ENCODE results near the gene MTMR3. TPM values are rescaled to one million over a fixed set of nuclear protein-coding genes. Genes with fewer than 3 reads are reported as not detected.

Gene MTMR3
- total RNA-seq, 4 donors from 2014 or later: 36.6 to 42.1 (median 37.1) TPM

GRCh38 chr22:29886596-29886995, 3.6 kb downstream of the MTMR3 start:
- peaks cover 63% of the 10 kb centered on the region in 2 donors for H3K4me1 ChIP-seq
- no peak for DNase-seq
- no peak overlapping the region for H3K4me3 ChIP-seq
- no peaks in the 10 kb centered on the region for H3K27me3 ChIP-seq
- peak overlapping the region; percentile 97 to 100 (median 99) for H3K27ac ChIP-seq
- no peak for TF ChIP-seq CTCF (IDR thresholded peaks at IDR 0.05 in 4 of 5, conservative IDR thresholded peaks at IDR 0.05 in 1 of 5)
- H3K36me3 ChIP-seq: no peaks in the 10 kb centered on the region
- intact Hi-C loops (cut with DNase I; ENCODE audit: low total_unique reads): no loop called here
- in situ Hi-C loops (cut with MboI; ENCODE audit: low sequenced_read_pairs in 4 of 4): no loop called here
- no peaks in the 10 kb centered on the region for H3K9me3 ChIP-seq
- ATAC-seq: no peak

GRCh38 chr22:29887358-29887757, 4.4 kb downstream of the MTMR3 start:
- Histone ChIP-seq H3K27ac (peak overlapping the region; percentile 97 to 100 (median 99)), H3K9me3 (no peaks in the 10 kb centered on the region), H3K36me3 (no peaks in the 10 kb centered on the region), H3K27me3 (no peaks in the 10 kb centered on the region), H3K4me1 (peaks cover 66 to 71% of the 10 kb centered on the region in 2 donors), H3K4me3 (no peak overlapping the region)
- TF ChIP-seq CTCF (IDR thresholded peaks at IDR 0.05 in 4 of 5, conservative IDR thresholded peaks at IDR 0.05 in 1 of 5): no peak
- no peak for TF ChIP-seq POLR2A (IDR thresholded peaks at IDR 0.05)
- DNase-seq (no peak), ATAC-seq (no peak)
- intact Hi-C loops (cut with DNase I; ENCODE audit: low total_unique reads): no loop called here
- in situ Hi-C loops (cut with MboI; ENCODE audit: low sequenced_read_pairs in 4 of 4): no loop called here

GRCh38 chr22:29890760-29891159, 7.8 kb downstream of the MTMR3 start:
- H3K9me3 ChIP-seq: no peaks in the 10 kb centered on the region
- ATAC-seq: no peak
- H3K27me3 ChIP-seq: no peaks in the 10 kb centered on the region
- no peak for DNase-seq
- in situ Hi-C loops (cut with MboI; ENCODE audit: low sequenced_read_pairs in 4 of 4): no loop called here
- intact Hi-C loops (cut with DNase I; ENCODE audit: low total_unique reads): no loop called here
- H3K27ac ChIP-seq: peak overlapping the region in 2 of 4 donors; percentile 20 to 49
- H3K36me3 ChIP-seq: no peaks in the 10 kb centered on the region
- peaks cover 74 to 76% of the 10 kb centered on the region in 2 donors for H3K4me1 ChIP-seq
- no peak overlapping the region for H3K4me3 ChIP-seq
- TF ChIP-seq CTCF (IDR thresholded peaks at IDR 0.05 in 4 of 5, conservative IDR thresholded peaks at IDR 0.05 in 1 of 5) (no peak), POLR2A (IDR thresholded peaks at IDR 0.05) (no peak)

- Histone ChIP-seq H3K4me1 (peaks cover 57 to 59% of the 10 kb centered on the region in 2 donors), H3K4me3 (no peak overlapping the region), H3K27me3 (no peaks in the 10 kb centered on the region), H3K9me3 (no peaks in the 10 kb centered on the region), H3K36me3 (no peaks in the 10 kb centered on the region), H3K27ac (peak overlapping the region in 2 of 4 donors; percentile 11 to 61)
- ATAC-seq (no peak), DNase-seq (no peak)
- in situ Hi-C loops (cut with MboI; ENCODE audit: low sequenced_read_pairs in 4 of 4) (no loop called here), intact Hi-C loops (cut with DNase I; ENCODE audit: low total_unique reads) (no loop called here)
- no peak for TF ChIP-seq CTCF (IDR thresholded peaks at IDR 0.05 in 4 of 5, conservative IDR thresholded peaks at IDR 0.05 in 1 of 5)
- TF ChIP-seq POLR2A (IDR thresholded peaks at IDR 0.05): no peak
These were observed 9.6 kb downstream of the MTMR3 start for GRCh38 chr22:29892315-29893156.

All from gastrocnemius medialis (tissue), 4 donors.